Endodermal cell (in vitro differentiated cells): Measurements from ENCODE around the gene ATXN1. TPM values are rescaled to one million over a fixed set of nuclear protein-coding genes. Genes with fewer than 3 reads are reported as not detected.

Source experiments
- DNase-seq: peaks from one replicate; pipeline ENCODE4 v3.0.0-alpha.2; 2017
- H3K27ac ChIP-seq: 2 replicates; pipeline ENCODE4 v1.5.1; 2013; ENCODE audit warnings: mild to moderate bottlenecking, low read depth, low read length, moderate library complexity
- H3K27me3 ChIP-seq: 2 replicates; pipeline ENCODE4 v1.6.1; 2013; ENCODE audit warnings: mild to moderate bottlenecking, low read length, moderate library complexity; ENCODE audit not compliant: insufficient read depth, control insufficient read depth, poor library complexity, severe bottlenecking
- H3K36me3 ChIP-seq: 2 replicates; pipeline ENCODE4 v1.7.0; 2013; ENCODE audit warnings: mild to moderate bottlenecking, low read length, moderate library complexity; ENCODE audit not compliant: control insufficient read depth, insufficient read depth
- H3K4me1 ChIP-seq: one replicate; pipeline ENCODE4 v1.7.0; 2013; ENCODE audit warnings: low read length; ENCODE audit not compliant: control insufficient read depth, insufficient read depth
- H3K4me3 ChIP-seq: 2 replicates; pipeline ENCODE4 v1.5.1; 2013; ENCODE audit warnings: mild to moderate bottlenecking, low read length, moderate library complexity
- H3K9ac ChIP-seq: 2 replicates; pipeline ENCODE4 v1.6.1; 2013; ENCODE audit warnings: mild to moderate bottlenecking, low read length, moderate library complexity; ENCODE audit not compliant: poor library complexity, severe bottlenecking; ENCODE audit errors: extremely low read depth
- H3K9me3 ChIP-seq: 2 replicates; pipeline ENCODE4 v1.6.1; 2013; ENCODE audit warnings: mild to moderate bottlenecking, low read length, moderate library complexity; ENCODE audit not compliant: control insufficient read depth
- H3K27ac Mint-ChIP-seq: 2 replicates; pipeline ENCODE4 v1.8.0; 2020; ENCODE audit warnings: mixed read lengths
- H3K27me3 Mint-ChIP-seq: 2 replicates; pipeline ENCODE4 v1.8.0; 2021; ENCODE audit warnings: mild to moderate bottlenecking, mixed read lengths; ENCODE audit not compliant: insufficient read depth
- H3K36me3 Mint-ChIP-seq: 2 replicates; pipeline ENCODE4 v1.8.0; 2020; ENCODE audit warnings: low read depth, mixed read lengths
- H3K4me1 Mint-ChIP-seq: 2 replicates; pipeline ENCODE4 v1.8.0; 2020; ENCODE audit warnings: mixed read lengths
- H3K4me3 Mint-ChIP-seq: 2 replicates; pipeline ENCODE4 v1.8.0; 2020; ENCODE audit warnings: mild to moderate bottlenecking, moderate library complexity, mixed read lengths
- H3K9me3 Mint-ChIP-seq: 2 replicates; pipeline ENCODE4 v1.8.0; 2020; ENCODE audit warnings: mild to moderate bottlenecking, mixed read lengths
- WGBS, 2 experiments: methylation state at CpG; one replicate each; pipeline versions ENCODE4 v1.1.5 to v1.1.7; 2013; ENCODE audit warnings: missing lambda C conversion rate in 2 of 2, mixed read lengths in 1 of 2; ENCODE audit not compliant: insufficient coverage in 1 of 2, insufficient read length in 1 of 2; 5-methylcytosine and 5-hydroxymethylcytosine counted together
- total RNA-seq, 2 donors: library from RNA; stranded (reverse); fragmentation: NEBNext Ultra II Directional in 1 of 2; extraction: Animal tissue kit (Norgen Biotek cat#: 25700) in 1 of 2; gene quantifications; 2 replicates in 1 of 2; 3 replicates in 1 of 2; pipeline ENCODE4 v1.2.1, GENCODE V29; 2021
- TF ChIP-seq, protein P1 (sequence below): fragments of 200-600 bp; sonication (generic); conservative IDR thresholded peaks from 2 replicates; pipeline ENCODE4 v1.5.0; 2021; ENCODE audit warnings: antibody characterized with exemption, mild to moderate bottlenecking

Gene ATXN1
- total RNA-seq, 2 donors from 2014 or later: 10.4 to 15.9 TPM

DNA sequence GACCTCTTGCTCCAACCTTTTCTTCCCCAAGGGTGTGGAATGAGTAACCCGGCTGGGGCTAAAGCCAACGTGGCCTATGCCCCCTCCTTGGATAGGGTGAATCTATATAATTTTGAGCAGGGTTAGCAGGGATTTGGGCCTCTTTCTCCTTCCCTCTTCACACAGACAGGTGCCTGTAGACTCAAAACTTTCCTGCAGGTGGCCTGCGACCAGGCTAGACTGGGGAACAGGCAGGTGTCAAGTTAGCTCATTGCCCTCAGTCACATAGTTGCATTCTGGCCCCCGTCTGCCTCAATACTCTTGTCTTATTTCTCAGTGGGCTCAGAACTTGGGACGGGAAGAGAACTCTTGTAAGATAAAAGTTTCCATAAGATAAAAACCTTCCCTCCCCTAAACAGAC, 243.0 kb downstream of the ATXN1 start:
- Histone ChIP-seq H3K36me3 (no peaks in the 10 kb centered on the region), H3K9me3 (no peaks in the 10 kb centered on the region), H3K4me3 (no peak overlapping the region), H3K4me1 (peaks cover 10% of the 10 kb centered on the region), H3K27me3 (no peaks in the 10 kb centered on the region), H3K9ac (no peak overlapping the region), H3K27ac (no peak overlapping the region)
- peak; percentile 72 for DNase-seq
- H3K9me3 Mint-ChIP-seq: no peaks in the 10 kb centered on the region
- TF ChIP-seq, protein P1, sequence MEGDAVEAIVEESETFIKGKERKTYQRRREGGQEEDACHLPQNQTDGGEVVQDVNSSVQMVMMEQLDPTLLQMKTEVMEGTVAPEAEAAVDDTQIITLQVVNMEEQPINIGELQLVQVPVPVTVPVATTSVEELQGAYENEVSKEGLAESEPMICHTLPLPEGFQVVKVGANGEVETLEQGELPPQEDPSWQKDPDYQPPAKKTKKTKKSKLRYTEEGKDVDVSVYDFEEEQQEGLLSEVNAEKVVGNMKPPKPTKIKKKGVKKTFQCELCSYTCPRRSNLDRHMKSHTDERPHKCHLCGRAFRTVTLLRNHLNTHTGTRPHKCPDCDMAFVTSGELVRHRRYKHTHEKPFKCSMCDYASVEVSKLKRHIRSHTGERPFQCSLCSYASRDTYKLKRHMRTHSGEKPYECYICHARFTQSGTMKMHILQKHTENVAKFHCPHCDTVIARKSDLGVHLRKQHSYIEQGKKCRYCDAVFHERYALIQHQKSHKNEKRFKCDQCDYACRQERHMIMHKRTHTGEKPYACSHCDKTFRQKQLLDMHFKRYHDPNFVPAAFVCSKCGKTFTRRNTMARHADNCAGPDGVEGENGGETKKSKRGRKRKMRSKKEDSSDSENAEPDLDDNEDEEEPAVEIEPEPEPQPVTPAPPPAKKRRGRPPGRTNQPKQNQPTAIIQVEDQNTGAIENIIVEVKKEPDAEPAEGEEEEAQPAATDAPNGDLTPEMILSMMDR: peak; percentile 65
- no peak overlapping the region for H3K27ac Mint-ChIP-seq
- WGBS, 2 experiments: 90% methylated on average over 2 to 5 of the region's 5 CpGs
- H3K4me1 Mint-ChIP-seq: peaks cover 12% of the 10 kb centered on the region
- peaks cover 3% of the 10 kb centered on the region for H3K36me3 Mint-ChIP-seq
- no peak overlapping the region for H3K4me3 Mint-ChIP-seq
- H3K27me3 Mint-ChIP-seq: no peaks in the 10 kb centered on the region

DNA sequence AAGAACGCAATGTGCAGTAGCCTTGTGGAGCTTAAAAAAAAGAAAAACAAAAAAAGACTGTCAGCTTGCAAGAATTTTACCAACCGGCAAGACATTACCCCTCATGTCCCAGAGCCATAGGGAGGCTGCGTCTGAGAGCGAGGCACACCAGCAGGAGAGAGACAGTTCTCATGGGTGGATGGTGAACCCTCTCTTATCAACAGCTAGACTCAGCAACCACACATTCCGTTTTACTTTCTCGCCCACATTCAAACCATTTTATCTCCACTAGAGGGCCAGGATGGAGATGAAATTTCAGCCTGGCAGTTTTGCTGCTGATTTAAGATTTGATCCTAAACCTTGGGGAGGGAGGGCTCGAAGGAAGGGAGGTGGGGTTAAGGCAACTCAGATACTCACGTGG, 247.0 kb downstream of the ATXN1 start:
- Mint-ChIP-seq H3K27ac (no peak overlapping the region), H3K36me3 (no peaks in the 10 kb centered on the region), H3K4me1 (peaks cover 7% of the 10 kb centered on the region), H3K27me3 (no peaks in the 10 kb centered on the region), H3K4me3 (no peak overlapping the region), H3K9me3 (no peaks in the 10 kb centered on the region)
- H3K36me3 ChIP-seq: no peaks in the 10 kb centered on the region
- peaks cover under 1% of the 10 kb centered on the region for H3K4me1 ChIP-seq
- H3K4me3 ChIP-seq: no peak overlapping the region
- peak; percentile 71 for DNase-seq
- TF ChIP-seq, protein P1: peak; percentile 75
- H3K27me3 ChIP-seq: no peaks in the 10 kb centered on the region
- 59 to 69% methylated on average over 5 to 8 of the region's 8 CpGs for WGBS, 2 experiments
- no peak overlapping the region for H3K9ac ChIP-seq
- H3K9me3 ChIP-seq: no peaks in the 10 kb centered on the region
- no peak overlapping the region for H3K27ac ChIP-seq

DNA sequence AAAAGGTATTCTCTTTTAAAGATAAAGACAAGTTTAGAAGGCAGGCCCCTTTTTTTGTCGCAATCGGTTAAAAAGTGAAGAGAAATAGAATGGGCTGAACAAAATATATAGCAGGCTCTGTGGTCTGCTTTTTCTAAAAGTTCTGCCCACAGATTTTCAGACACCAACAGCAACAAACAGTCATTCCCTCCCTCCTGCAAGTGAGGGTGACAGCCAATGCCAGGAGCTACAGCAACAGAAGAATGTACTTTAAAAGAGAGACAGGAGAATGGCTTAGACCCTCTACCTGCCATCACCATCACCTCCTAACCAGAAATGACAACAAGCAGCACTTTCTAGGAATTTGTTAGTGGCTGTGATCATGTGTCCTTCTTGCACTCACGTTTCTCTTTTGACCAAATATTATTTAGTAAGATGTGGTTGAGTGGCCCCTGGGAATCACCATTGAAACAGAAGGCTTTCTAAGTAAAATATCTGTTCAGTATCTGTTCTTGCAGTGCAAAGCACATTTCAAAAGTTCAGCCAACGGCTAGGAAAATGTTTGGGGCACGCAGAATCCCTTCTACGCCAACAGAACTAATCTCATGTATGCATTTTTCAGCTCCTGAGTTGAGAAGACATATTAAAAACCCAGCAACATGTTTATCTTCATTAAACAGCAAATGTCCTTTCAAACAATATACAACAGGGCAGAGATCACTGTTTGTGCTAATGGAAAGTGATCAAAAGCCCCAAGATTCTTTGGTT, 248.5 kb downstream of the ATXN1 start:
- no peaks in the 10 kb centered on the region for H3K27me3 Mint-ChIP-seq
- no peak for DNase-seq
- 90 to 100% methylated on average over 2 to 6 of the region's 6 CpGs for WGBS, 2 experiments
- Histone ChIP-seq H3K27me3 (no peaks in the 10 kb centered on the region), H3K9me3 (no peaks in the 10 kb centered on the region), H3K27ac (no peak overlapping the region), H3K4me1 (no peaks in the 10 kb centered on the region), H3K4me3 (no peak overlapping the region), H3K36me3 (no peaks in the 10 kb centered on the region), H3K9ac (no peak overlapping the region)
- no peaks in the 10 kb centered on the region for H3K36me3 Mint-ChIP-seq
- H3K9me3 Mint-ChIP-seq: no peaks in the 10 kb centered on the region
- peaks cover 7% of the 10 kb centered on the region for H3K4me1 Mint-ChIP-seq
- TF ChIP-seq, protein P1: no peak
- no peak overlapping the region for H3K4me3 Mint-ChIP-seq
- no peak overlapping the region for H3K27ac Mint-ChIP-seq
